ENCODE results near the gene CTXN1. TPM values are rescaled to one million over a fixed set of nuclear protein-coding genes. Genes with fewer than 3 reads are reported as not detected.

Gene CTXN1
- total RNA-seq, 4 donors from 2014 or later, result 2.9 to 29.7 (median 4.8) TPM

- intact Hi-C loops (cut with DNase I; ENCODE audit: low total_unique reads), result no loop called here
- Histone ChIP-seq H3K4me1 (peaks cover 0 to 11% (median 9%) of the 10 kb centered on the region in 4 donors), H3K27me3 (peaks cover 38% of the 10 kb centered on the region), H3K9me3 (no peaks in the 10 kb centered on the region), H3K27ac (peak overlapping the region in 1 of 4 donors; percentile 29), H3K36me3 (no peaks in the 10 kb centered on the region), H3K4me3 (peak overlapping the region in 3 of 4 donors; percentile 36 to 48 (median 43))
- peak; percentile 8 for DNase-seq
- TF ChIP-seq CTCF (IDR thresholded peaks at IDR 0.05), result no peak
- TF ChIP-seq POLR2AphosphoS5 (IDR thresholded peaks at IDR 0.05), result no peak
- no peak for TF ChIP-seq POLR2A (IDR thresholded peaks at IDR 0.05)
- no peak for TF ChIP-seq EP300 (IDR thresholded peaks at IDR 0.05; ENCODE audit: low read depth)
- in situ Hi-C loops (cut with MboI; ENCODE audit: low pct_ligation_motif_present in 1 of 4, low pct_unique_long_range_greater_than_20kb in 1 of 4, low sequenced_read_pairs in 3 of 4), result no loop called here
- WGBS, 2 donors (ENCODE audit: low coverage in 1 of 2), result 70% methylated on average over 8 of the region's 8 CpGs; no CpG with 5 or more reads in 1 of the 2 donors
These were observed 37.1 kb downstream of the CTXN1 start for GRCh38 chr19:7888826-7889217.

GRCh38 chr19:7888145-7888825, 37.6 kb downstream of the CTXN1 start, which contains the start of gene LRRC8E:
LRRC8E (plus strand) TSS chr19:7888510; CDS start chr19:7895604, 7,094 bp downstream.
- Histone ChIP-seq H3K27me3 (peaks cover 38% of the 10 kb centered on the region), H3K4me3 (peak within 1 kb of the TSS in 3 of 4 donors; percentile 36 to 48 (median 43)), H3K4me1 (peaks cover 0 to 11% (median 9%) of the 10 kb centered on the region in 4 donors), H3K9me3 (no peaks in the 10 kb centered on the region), H3K27ac (peak within 1 kb of the TSS in 1 of 4 donors; percentile 29), H3K36me3 (no peaks in the 10 kb centered on the region)
- intact Hi-C loops (cut with DNase I; ENCODE audit: low total_unique reads) (no loop called here), in situ Hi-C loops (cut with MboI; ENCODE audit: low pct_ligation_motif_present in 1 of 4, low pct_unique_long_range_greater_than_20kb in 1 of 4, low sequenced_read_pairs in 3 of 4) (no loop called here)
- 11% methylated on average over 50 of the region's 53 CpGs; no CpG with 5 or more reads in 1 of the 2 donors for WGBS, 2 donors (ENCODE audit: low coverage in 1 of 2)
- TF ChIP-seq POLR2A (IDR thresholded peaks at IDR 0.05) (peak; percentile 30), POLR2AphosphoS5 (IDR thresholded peaks at IDR 0.05) (no peak)
- DNase-seq, result peak; percentile 79

- Histone ChIP-seq H3K4me1 (peaks cover 0 to 11% (median 9%) of the 10 kb centered on the region in 4 donors), H3K36me3 (no peaks in the 10 kb centered on the region), H3K9me3 (no peaks in the 10 kb centered on the region), H3K27me3 (peaks cover 38% of the 10 kb centered on the region), H3K4me3 (no peak overlapping the region), H3K27ac (no peak overlapping the region)
- intact Hi-C loops (cut with DNase I; ENCODE audit: low total_unique reads), result no loop called here
- in situ Hi-C loops (cut with MboI; ENCODE audit: low pct_ligation_motif_present in 1 of 4, low pct_unique_long_range_greater_than_20kb in 1 of 4, low sequenced_read_pairs in 3 of 4), result no loop called here
- WGBS, 2 donors (ENCODE audit: low coverage in 1 of 2), result 60 to 77% methylated on average over 6 to 14 of the region's 16 CpGs
- peak; percentile 5 for DNase-seq
- TF ChIP-seq POLR2AphosphoS5 (IDR thresholded peaks at IDR 0.05) (no peak), POLR2A (IDR thresholded peaks at IDR 0.05) (no peak), CTCF (IDR thresholded peaks at IDR 0.05) (no peak), EP300 (IDR thresholded peaks at IDR 0.05; ENCODE audit: low read depth) (no peak)
These were observed 38.4 kb downstream of the CTXN1 start for GRCh38 chr19:7887408-7888144.

GRCh38 chr19:7885818-7886217, 40.1 kb downstream of the CTXN1 start:
- H3K4me3 ChIP-seq, result no peak overlapping the region
- H3K36me3 ChIP-seq, result no peaks in the 10 kb centered on the region
- DNase-seq, result no peak
- in situ Hi-C loops (cut with MboI; ENCODE audit: low pct_ligation_motif_present in 1 of 4, low pct_unique_long_range_greater_than_20kb in 1 of 4, low sequenced_read_pairs in 3 of 4), result no loop called here
- WGBS, 2 donors (ENCODE audit: low coverage in 1 of 2), result 61 to 74% methylated on average over 5 to 8 of the region's 8 CpGs
- intact Hi-C loops (cut with DNase I; ENCODE audit: low total_unique reads), result no loop called here
- H3K27me3 ChIP-seq, result peaks cover 44% of the 10 kb centered on the region
- H3K4me1 ChIP-seq, result peaks cover 0 to 11% (median 9%) of the 10 kb centered on the region in 4 donors
- H3K9me3 ChIP-seq, result no peaks in the 10 kb centered on the region
- no peak overlapping the region for H3K27ac ChIP-seq
- TF ChIP-seq CTCF (IDR thresholded peaks at IDR 0.05) (no peak), POLR2A (IDR thresholded peaks at IDR 0.05) (no peak), EP300 (IDR thresholded peaks at IDR 0.05; ENCODE audit: low read depth) (no peak), POLR2AphosphoS5 (IDR thresholded peaks at IDR 0.05) (no peak)

Measured in transverse colon (tissue), 4 donors.